Activated CD4-positive, alpha-beta memory T cell treated with anti-CD3 and anti-CD28 coated beads for 36 hours (primary cell): ENCODE results near the gene COMTD1. TPM values are rescaled to one million over a fixed set of nuclear protein-coding genes. Genes with fewer than 3 reads are reported as not detected.
A peak's percentile ranks its signal among the peaks of the same experiment; 100 is the strongest.
"Not testable (repeated sequence)": the region's sequence is repeated elsewhere in the genome, so short reads cannot be mapped to it uniquely, and the experiment has no call there.

Experiments
- CTCF ChIA-PET: fragments of 350-600 bp; sonication (Branson Sonifier 250); formaldehyde crosslinking; loops from one replicate; lab custom pipeline; 2021; ENCODE audit warnings: antibody characterized with exemption, inconsistent platforms; lab: Charles Lee
- POLR2A ChIA-PET: fragments of 350-600 bp; sonication (Branson Sonifier 250); formaldehyde crosslinking; loops from one replicate; lab custom pipeline; 2021; ENCODE audit warnings: antibody characterized with exemption; lab: Charles Lee
- DNase-seq: peaks from one replicate; pipeline ENCODE4 v3.0.0-alpha.2; 2020
- H3K27ac Mint-ChIP-seq: one replicate; pipeline ENCODE4 v1.8.0; 2021; ENCODE audit warnings: mixed read lengths
- H3K27me3 Mint-ChIP-seq: one replicate; pipeline ENCODE4 v1.8.0; 2021; ENCODE audit warnings: mixed read lengths
- H3K36me3 Mint-ChIP-seq: one replicate; pipeline ENCODE4 v1.8.0; 2021; ENCODE audit warnings: mixed read lengths
- H3K4me1 Mint-ChIP-seq: one replicate; pipeline ENCODE4 v1.8.0; 2021; ENCODE audit warnings: low read depth, mixed read lengths
- H3K4me3 Mint-ChIP-seq: one replicate; pipeline ENCODE4 v1.8.0; 2021; ENCODE audit warnings: mild to moderate bottlenecking, mixed read lengths
- H3K9me3 Mint-ChIP-seq: one replicate; pipeline ENCODE4 v1.8.0; 2021; ENCODE audit warnings: mixed read lengths
- intact Hi-C: fragments of 100-400 bp; cut with micrococcal nuclease; formaldehyde crosslinking; loops from one replicate; pipeline ENCODE4 v1.15.1; 2023
- total RNA-seq, 2 experiments: library from RNA; stranded (reverse); gene quantifications; one replicate each; pipeline ENCODE4 v1.2.3, GENCODE V29; 2021

The COMTD1 gene
- total RNA-seq, 2 experiments from 2014 or later = 40.0 to 41.3 TPM

- DNase-seq = peak; percentile 95
- Mint-ChIP-seq H3K36me3 (peaks cover 22% of the 10 kb centered on the region), H3K4me1 (peaks cover 36% of the 10 kb centered on the region), H3K27ac (peak within 1 kb of the TSS; percentile 98), H3K9me3 (no peaks in the 10 kb centered on the region), H3K27me3 (no peaks in the 10 kb centered on the region), H3K4me3 (peak within 1 kb of the TSS; percentile 89)
- intact Hi-C loops = loop anchor here (1.0 to 2.0 kb wide), 6 partner anchors 20 to 384 kb away; partner anchors contain the start of genes KAT6B and SAMD8
- CTCF ChIA-PET = interaction anchor here (0.6 to 5.1 kb wide), 5 partner anchors 15 to 32 kb away, joined by 3 to 98 read pairs (median 7); partner anchors contain the start of gene COMTD1
- POLR2A ChIA-PET = interaction anchor here (0.8 to 3.5 kb wide), 13 partner anchors 10 to 1034 kb away, joined by 3 to 54 read pairs (median 4); partner anchors contain the start of genes COMTD1 and SAMD8
Measured at GRCh38 chr10:75210282-75211006, 25.3 kb downstream of the COMTD1 start, which contains the start of gene VDAC2. Gene VDAC2, plus strand, starts transcription at chr10:75210796. Its CDS starts 363 bp downstream, at chr10:75211159.

- peak; percentile 81 for DNase-seq
- H3K4me3 Mint-ChIP-seq = peak overlapping the region; percentile 89
- intact Hi-C loops = loop anchor here (1.0 to 2.0 kb wide), 5 partner anchors 20 to 384 kb away; partner anchors contain the start of genes KAT6B and SAMD8
- peaks cover 36% of the 10 kb centered on the region for H3K4me1 Mint-ChIP-seq
- CTCF ChIA-PET = interaction anchor here (0.6 to 5.1 kb wide), 3 partner anchors 18 to 24 kb away, joined by 3 to 98 read pairs (median 32); partner anchors contain the start of gene COMTD1
- peak overlapping the region; percentile 98 for H3K27ac Mint-ChIP-seq
- no peaks in the 10 kb centered on the region for H3K27me3 Mint-ChIP-seq
- H3K36me3 Mint-ChIP-seq = peaks cover 22% of the 10 kb centered on the region
- H3K9me3 Mint-ChIP-seq = no peaks in the 10 kb centered on the region
- POLR2A ChIA-PET = interaction anchor here (1.2 to 3.5 kb wide), 5 partner anchors 17 to 197 kb away, joined by 3 to 54 read pairs (median 23); partner anchors contain the start of genes COMTD1 and SAMD8
Measured at GRCh38 chr10:75209921-75210281, 25.9 kb downstream of the COMTD1 start.

- CTCF ChIA-PET = interaction anchor here (5.0 to 5.1 kb wide), 2 partner anchors 22 to 25 kb away, joined by 32 to 98 read pairs; partner anchors contain the start of gene COMTD1
- Mint-ChIP-seq H3K27me3 (no peaks in the 10 kb centered on the region), H3K36me3 (peaks cover 21% of the 10 kb centered on the region), H3K4me3 (peak overlapping the region; percentile 89), H3K27ac (peak overlapping the region; percentile 98), H3K4me1 (peaks cover 35% of the 10 kb centered on the region), H3K9me3 (no peaks in the 10 kb centered on the region)
- DNase-seq = peak; percentile 22
- POLR2A ChIA-PET = interaction anchor here (2.8 to 3.5 kb wide), 4 partner anchors 17 to 98 kb away, joined by 14 to 54 read pairs (median 23); partner anchors contain the start of genes COMTD1 and SAMD8
- intact Hi-C loops = no loop called here
Measured at GRCh38 chr10:75209086-75209920, 26.5 kb downstream of the COMTD1 start.

- Mint-ChIP-seq H3K9me3 (no peaks in the 10 kb centered on the region), H3K4me3 (peak overlapping the region; percentile 26), H3K27me3 (no peaks in the 10 kb centered on the region), H3K27ac (peak overlapping the region; percentile 67), H3K4me1 (peaks cover 29% of the 10 kb centered on the region), H3K36me3 (peaks cover 15% of the 10 kb centered on the region)
- ChIA-PET CTCF (interaction anchor here (1.5 to 1.6 kb wide), 2 partner anchors 20 to 28 kb away, joined by 3 to 5 read pairs; partner anchors contain the start of gene COMTD1), POLR2A (interaction anchor here (0.9 kb wide), 1 partner anchor 20 kb away, joined by 3 read pairs; no protein-coding TSS in a partner anchor)
- intact Hi-C loops = no loop called here
- peak; percentile 40 for DNase-seq
Measured at GRCh38 chr10:75208181-75208580, 27.6 kb downstream of the COMTD1 start.

- POLR2A ChIA-PET = interaction anchor here (0.9 kb wide), 1 partner anchor 20 kb away, joined by 3 read pairs; no protein-coding TSS in a partner anchor
- no peak overlapping the region for H3K4me3 Mint-ChIP-seq
- H3K36me3 Mint-ChIP-seq = peaks cover 14% of the 10 kb centered on the region
- intact Hi-C loops = no loop called here
- no peaks in the 10 kb centered on the region for H3K9me3 Mint-ChIP-seq
- peaks cover 27% of the 10 kb centered on the region for H3K4me1 Mint-ChIP-seq
- DNase-seq = no peak
- H3K27ac Mint-ChIP-seq = peak overlapping the region; percentile 67
- H3K27me3 Mint-ChIP-seq = no peaks in the 10 kb centered on the region
- CTCF ChIA-PET = interaction anchor here (1.5 to 1.6 kb wide), 2 partner anchors 20 to 28 kb away, joined by 3 to 5 read pairs; partner anchors contain the start of gene COMTD1
Measured at GRCh38 chr10:75207857-75208144, 28.0 kb downstream of the COMTD1 start.

- Mint-ChIP-seq H3K36me3 (peaks cover 9% of the 10 kb centered on the region), H3K27me3 (no peaks in the 10 kb centered on the region), H3K9me3 (no peaks in the 10 kb centered on the region), H3K4me1 (peaks cover 22% of the 10 kb centered on the region), H3K4me3 (no peak overlapping the region), H3K27ac (no peak overlapping the region)
- ChIA-PET POLR2A (interaction anchor here (0.5 kb wide), 1 partner anchor 560 kb away, joined by 3 read pairs; no protein-coding TSS in a partner anchor), CTCF (interaction anchor here (0.6 to 1.7 kb wide), 4 partner anchors 19 to 1327 kb away, joined by 3 to 5 read pairs (median 4); partner anchors contain the start of gene COMTD1)
- intact Hi-C loops = no loop called here
- no peak for DNase-seq
Measured at GRCh38 chr10:75207079-75207856, 28.5 kb downstream of the COMTD1 start.

GRCh38 chr10:75206638-75207037 is 29.1 kb downstream of the COMTD1 start:
- POLR2A ChIA-PET, H3K9me3 Mint-ChIP-seq, H3K36me3 Mint-ChIP-seq, intact Hi-C loops, H3K27ac Mint-ChIP-seq, H3K27me3 Mint-ChIP-seq, DNase-seq, H3K4me3 Mint-ChIP-seq: not testable (repeated sequence)
- H3K4me1 Mint-ChIP-seq = peaks cover 16% of the 10 kb centered on the region
- CTCF ChIA-PET = interaction anchor here (0.6 to 1.7 kb wide), 2 partner anchors 19 to 1327 kb away, joined by 3 to 5 read pairs; no protein-coding TSS in a partner anchor

GRCh38 chr10:75205908-75206307 is 29.8 kb downstream of the COMTD1 start:
- Mint-ChIP-seq H3K27me3 (no peaks in the 10 kb centered on the region), H3K4me1 (peaks cover 11% of the 10 kb centered on the region), H3K27ac (no peak overlapping the region), H3K9me3 (no peaks in the 10 kb centered on the region), H3K4me3 (no peak overlapping the region), H3K36me3 (no peaks in the 10 kb centered on the region)
- intact Hi-C loops = no loop called here
- POLR2A ChIA-PET = no interaction called here
- CTCF ChIA-PET = interaction anchor here (1.6 to 1.7 kb wide), 2 partner anchors 18 to 30 kb away, joined by 3 to 5 read pairs; partner anchors contain the start of gene COMTD1
- no peak for DNase-seq

GRCh38 chr10:75203724-75204123 is 32.0 kb downstream of the COMTD1 start:
- intact Hi-C loops = no loop called here
- Mint-ChIP-seq H3K9me3 (no peaks in the 10 kb centered on the region), H3K27me3 (no peaks in the 10 kb centered on the region), H3K4me3 (no peak overlapping the region), H3K4me1 (peaks cover 8% of the 10 kb centered on the region), H3K27ac (no peak overlapping the region), H3K36me3 (no peaks in the 10 kb centered on the region)
- ChIA-PET POLR2A (no interaction called here), CTCF (interaction anchor here (1.4 kb wide), 1 partner anchor 27 kb away, joined by 8 read pairs; no protein-coding TSS in a partner anchor)
- no peak for DNase-seq

GRCh38 chr10:75203046-75203620 is 32.6 kb downstream of the COMTD1 start:
- H3K27ac Mint-ChIP-seq, DNase-seq, H3K4me3 Mint-ChIP-seq, CTCF ChIA-PET, intact Hi-C loops, H3K27me3 Mint-ChIP-seq, H3K4me1 Mint-ChIP-seq, POLR2A ChIA-PET, H3K36me3 Mint-ChIP-seq, H3K9me3 Mint-ChIP-seq: not testable (repeated sequence)
